ENCODE data around the gene CPSF6. TPM values are rescaled to one million over a fixed set of nuclear protein-coding genes. Genes with fewer than 3 reads are reported as not detected.

The CPSF6 gene, protein sequence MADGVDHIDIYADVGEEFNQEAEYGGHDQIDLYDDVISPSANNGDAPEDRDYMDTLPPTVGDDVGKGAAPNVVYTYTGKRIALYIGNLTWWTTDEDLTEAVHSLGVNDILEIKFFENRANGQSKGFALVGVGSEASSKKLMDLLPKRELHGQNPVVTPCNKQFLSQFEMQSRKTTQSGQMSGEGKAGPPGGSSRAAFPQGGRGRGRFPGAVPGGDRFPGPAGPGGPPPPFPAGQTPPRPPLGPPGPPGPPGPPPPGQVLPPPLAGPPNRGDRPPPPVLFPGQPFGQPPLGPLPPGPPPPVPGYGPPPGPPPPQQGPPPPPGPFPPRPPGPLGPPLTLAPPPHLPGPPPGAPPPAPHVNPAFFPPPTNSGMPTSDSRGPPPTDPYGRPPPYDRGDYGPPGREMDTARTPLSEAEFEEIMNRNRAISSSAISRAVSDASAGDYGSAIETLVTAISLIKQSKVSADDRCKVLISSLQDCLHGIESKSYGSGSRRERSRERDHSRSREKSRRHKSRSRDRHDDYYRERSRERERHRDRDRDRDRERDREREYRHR
- total RNA-seq = 21.2 and 39.7 TPM in 2 replicates

DNA sequence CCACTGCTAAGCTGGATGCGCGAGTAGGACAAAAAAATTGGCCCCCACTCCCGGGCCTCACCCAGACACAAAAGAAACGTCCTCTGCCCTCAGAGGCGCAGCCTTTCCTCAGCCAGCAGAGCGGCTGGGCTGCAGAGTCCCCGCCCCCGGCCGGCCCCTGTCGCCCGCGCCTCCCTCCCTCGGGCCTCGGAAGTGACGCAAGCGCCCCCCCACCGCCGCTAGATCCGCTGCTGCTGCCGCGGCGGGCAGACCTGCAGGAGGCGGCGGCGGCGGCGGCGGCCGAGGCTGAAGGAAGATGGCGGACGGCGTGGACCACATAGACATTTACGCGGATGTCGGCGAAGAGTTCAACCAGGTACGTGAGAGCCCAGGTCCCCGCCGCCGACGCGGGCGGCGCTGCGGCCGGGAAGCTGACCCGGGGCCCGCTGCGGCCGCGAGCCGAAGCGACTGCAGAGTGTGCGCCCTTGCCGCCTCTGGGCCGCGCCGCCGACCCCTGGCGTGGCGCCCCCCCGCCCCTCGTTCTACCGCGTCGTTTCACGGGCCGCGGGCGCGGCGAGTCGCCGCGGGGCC is at the start of gene CPSF6:
CPSF6 (plus strand) TSS at position 218 of the 570 bp plus-strand sequence; CDS start at position 296, 78 bp downstream.

Other genes with a start within 250 kb of the CPSF6 start
- gene LYZ, start 108.8 kb downstream of the CPSF6 start, total RNA-seq = 0.56 TPM in 1 of 2 replicates, not detected in the other
- 11.2 and 15.4 TPM in 2 replicates for gene YEATS4, start 120.2 kb downstream of the CPSF6 start, total RNA-seq
- gene FRS2, start 230.8 kb downstream of the CPSF6 start, total RNA-seq = 22.9 and 48.5 TPM in 2 replicates